LNCaP clone FGC (cell line): ENCODE data around the gene FCN1.

Experiments used
- DNase-seq: peaks from one replicate; pipeline ENCODE4 v3.0.0-alpha.2; 2011; ENCODE audit warnings: low read depth
- H3K4me3 ChIP-seq: 2 replicates; pipeline ENCODE4 v1.5.1; 2011; ENCODE audit warnings: mild to moderate bottlenecking, low read depth, low read length, control low read depth
- CTCF ChIP-seq: IDR thresholded peaks from 2 replicates; pipeline ENCODE4 v1.5.1; 2012; ENCODE audit warnings: mild to moderate bottlenecking; ENCODE audit not compliant: control insufficient read depth, insufficient read depth; ENCODE audit errors: extremely low read depth

The FCN1 gene

GRCh38 chr9:134923466-134923865 is 5.8 kb upstream of the FCN1 start:
- no peak for TF ChIP-seq CTCF
- no peak overlapping the region for H3K4me3 ChIP-seq
- DNase-seq: no peak

GRCh38 chr9:134922932-134923240 is 5.2 kb upstream of the FCN1 start:
- TF ChIP-seq CTCF: no peak
- no peak overlapping the region for H3K4me3 ChIP-seq
- DNase-seq: no peak

- DNase-seq: no peak
- TF ChIP-seq CTCF: no peak
Observed at GRCh38 chr9:134922066-134922931, 4.6 kb upstream of the FCN1 start.

GRCh38 chr9:134919303-134919702 is 1.6 kb upstream of the FCN1 start:
- DNase-seq: no peak
- no peak for TF ChIP-seq CTCF

More at GRCh38 chr9:134922066-134922931, 4.6 kb upstream of the FCN1 start:
- H3K4me3 ChIP-seq: no peak overlapping the region

GRCh38 chr9:134918646-134919045 is 934 bp upstream of the FCN1 start:
- DNase-seq: no peak
- no peak overlapping the region for H3K4me3 ChIP-seq
- no peak for TF ChIP-seq CTCF

More at GRCh38 chr9:134919303-134919702, 1.6 kb upstream of the FCN1 start:
- H3K4me3 ChIP-seq: no peak overlapping the region

- TF ChIP-seq CTCF: no peak
- DNase-seq: no peak
- no peak overlapping the region for H3K4me3 ChIP-seq
Observed at GRCh38 chr9:134916161-134916665, 1.5 kb downstream of the FCN1 start.
